GM06990 (cell line): ENCODE measurements around the gene FRMD6.

ENCODE experiments used
- DNase-seq: peaks from one replicate; pipeline ENCODE4 v3.0.0-alpha.2; 2011; ENCODE audit not compliant: insufficient read length; ENCODE audit errors: extremely low read depth
- H3K27me3 ChIP-seq: replicated peaks from 2 replicates; pipeline ENCODE4 v1.6.0; 2011; ENCODE audit warnings: low read length; ENCODE audit not compliant: control insufficient read depth, insufficient read depth
- H3K36me3 ChIP-seq: 2 replicates; pipeline ENCODE4 v1.5.1; 2011; ENCODE audit warnings: low read length; ENCODE audit not compliant: control insufficient read depth, insufficient read depth
- H3K4me3 ChIP-seq: replicated peaks from 2 replicates; pipeline ENCODE4 v1.5.1; 2011; ENCODE audit warnings: low read depth, mild to moderate bottlenecking, control low read depth, low read length
- CTCF ChIP-seq: IDR thresholded peaks from 2 replicates; pipeline ENCODE4 v1.5.1; 2011; ENCODE audit warnings: low read length, control low read depth, mild to moderate bottlenecking, inconsistent platforms; ENCODE audit not compliant: insufficient read depth, poor library complexity, severe bottlenecking

The FRMD6 gene

GRCh38 chr14:51644217-51644933, 7.3 kb upstream of the FRMD6 start:
- Histone ChIP-seq H3K27me3 (no peaks in the 10 kb centered on the region), H3K36me3 (no peaks in the 10 kb centered on the region), H3K4me3 (no peak overlapping the region)
- TF ChIP-seq CTCF, result no peak
- no peak for DNase-seq

- no peak overlapping the region for H3K4me3 ChIP-seq
Observed at GRCh38 chr14:51648296-51648695, 3.4 kb upstream of the FRMD6 start.

GRCh38 chr14:51650716-51651387, 858 bp upstream of the FRMD6 start:
- DNase-seq, result peak; percentile 12
- TF ChIP-seq CTCF, result no peak
- Histone ChIP-seq H3K4me3 (peak overlapping the region; percentile 74), H3K27me3 (no peaks in the 10 kb centered on the region), H3K36me3 (no peaks in the 10 kb centered on the region)

More at GRCh38 chr14:51648296-51648695, 3.4 kb upstream of the FRMD6 start:
- TF ChIP-seq CTCF, result no peak
- no peak for DNase-seq
- no peaks in the 10 kb centered on the region for H3K27me3 ChIP-seq
- H3K36me3 ChIP-seq, result no peaks in the 10 kb centered on the region

- no peak for TF ChIP-seq CTCF
- Histone ChIP-seq H3K36me3 (no peaks in the 10 kb centered on the region), H3K27me3 (no peaks in the 10 kb centered on the region), H3K4me3 (peak overlapping the region; percentile 87)
- no peak for DNase-seq
Observed at GRCh38 chr14:51652168-51653078, 713 bp downstream of the FRMD6 start.

GRCh38 chr14:51653079-51653774, 1.5 kb downstream of the FRMD6 start:
- Histone ChIP-seq H3K36me3 (no peaks in the 10 kb centered on the region), H3K4me3 (peak overlapping the region; percentile 87), H3K27me3 (no peaks in the 10 kb centered on the region)
- no peak for DNase-seq
- TF ChIP-seq CTCF, result peak; percentile 20
